Ureter (tissue), 1 donor: ENCODE data around the gene TNFAIP8. TPM values are rescaled to one million over a fixed set of nuclear protein-coding genes. Genes with fewer than 3 reads are reported as not detected.
"Not testable (repeated sequence)": the region's sequence is repeated elsewhere in the genome, so short reads cannot be mapped to it uniquely, and the experiment has no call there.

Source experiments
- DNase-seq: peaks from one replicate; pipeline ENCODE4 v3.0.0-alpha.2; 2020; ENCODE audit warnings: low spot score
- total RNA-seq: library from RNA; stranded (reverse); gene quantifications from one replicate; pipeline ENCODE4 v1.2.4, GENCODE V29; 2023
- donor health status: DM: yes; HTN: yes; CAD: no.

Gene TNFAIP8
- total RNA-seq, 1 donor from 2014 or later: 25.3 TPM

GRCh38 chr5:119393746-119394145, 37.9 kb downstream of the TNFAIP8 start:
- no peak for DNase-seq

- no peak for DNase-seq
Observed at GRCh38 chr5:119395080-119395836, 39.4 kb downstream of the TNFAIP8 start.

GRCh38 chr5:119396030-119396664, 40.3 kb downstream of the TNFAIP8 start:
- DNase-seq: no peak

GRCh38 chr5:119397518-119398380, 41.9 kb downstream of the TNFAIP8 start:
- DNase-seq: no peak

GRCh38 chr5:119398727-119399466, 43.1 kb downstream of the TNFAIP8 start:
- peak; percentile 64 for DNase-seq

- no peak for DNase-seq
Observed at GRCh38 chr5:119400245-119400644, 44.4 kb downstream of the TNFAIP8 start.

- no peak for DNase-seq
Observed at GRCh38 chr5:119402081-119402480, 46.3 kb downstream of the TNFAIP8 start.

GRCh38 chr5:119402555-119402954, 46.7 kb downstream of the TNFAIP8 start:
- no peak for DNase-seq

- no peak for DNase-seq
Observed at GRCh38 chr5:119404033-119404432, 48.2 kb downstream of the TNFAIP8 start.

- DNase-seq: no peak
Observed at GRCh38 chr5:119405419-119405818, 49.6 kb downstream of the TNFAIP8 start.

- no peak for DNase-seq
Observed at GRCh38 chr5:119406551-119407110, 50.8 kb downstream of the TNFAIP8 start.

GRCh38 chr5:119409235-119409815, 53.5 kb downstream of the TNFAIP8 start:
- no peak for DNase-seq

GRCh38 chr5:119410448-119411159, 54.8 kb downstream of the TNFAIP8 start:
- no peak for DNase-seq

- DNase-seq: peak; percentile 74
Observed at GRCh38 chr5:119411361-119412278, 55.8 kb downstream of the TNFAIP8 start.

GRCh38 chr5:119412279-119413227, 56.7 kb downstream of the TNFAIP8 start:
- no peak for DNase-seq

- DNase-seq: not testable (repeated sequence)
Observed at GRCh38 chr5:119414124-119414734, 58.4 kb downstream of the TNFAIP8 start.

- DNase-seq: no peak
Observed at GRCh38 chr5:119417891-119418605, 62.2 kb downstream of the TNFAIP8 start.
